Mammary epithelial cell (primary cell): ENCODE results near the gene RNASE1.
"Not testable (repeated sequence)": the region's sequence is repeated elsewhere in the genome, so short reads cannot be mapped to it uniquely, and the experiment has no call there.

Experiments
- CTCF ChIP-seq, 2 donors: IDR thresholded peaks in 1 of 2; conservative IDR thresholded peaks in 1 of 2; 2 replicates each; pipeline ENCODE4 v1.5.1; 2011 to 2012; ENCODE audit warnings: inconsistent platforms in 2 of 2, low read length in 2 of 2, mild to moderate bottlenecking in 2 of 2, control low read depth in 1 of 2, low read depth in 1 of 2; ENCODE audit not compliant: insufficient read depth in 1 of 2; ENCODE audit errors: extremely low read depth in 1 of 2
- EZH2 ChIP-seq: IDR thresholded peaks from 2 replicates; pipeline ENCODE4 v1.6.1; 2012; ENCODE audit warnings: low read length, inconsistent platforms, borderline replicate concordance

GRCh38 chr14:20826666-20827065, 24.0 kb upstream of the RNASE1 start:
- TF ChIP-seq CTCF (conservative IDR thresholded peaks at IDR 0.05 in 1 of 2, IDR thresholded peaks at IDR 0.05 in 1 of 2; ENCODE audit: extremely low read depth in 1 of 2, insufficient read depth in 1 of 2, low read depth in 1 of 2, low read length in 2 of 2); EZH2: not testable (repeated sequence)
